GM23248 (cell line): ENCODE results near the gene ATE1.

ENCODE experiments used
- EZH2 ChIP-seq: fragments of 200-600 bp; sonication (generic); IDR thresholded peaks from 2 replicates; pipeline ENCODE4 v1.6.1; 2018; ENCODE audit warnings: antibody characterized with exemption, mild to moderate bottlenecking; ENCODE audit not compliant: insufficient read depth, poor library complexity, severe bottlenecking
- EZH2phosphoT487 ChIP-seq: fragments of 200-600 bp; sonication (generic); IDR thresholded peaks from 2 replicates; pipeline ENCODE4 v1.6.1; 2018; ENCODE audit warnings: antibody characterized with exemption, moderate library complexity, mild to moderate bottlenecking, low read depth; ENCODE audit not compliant: insufficient read depth

GRCh38 chr10:121732172-121732571 lies 195.7 kb downstream of the ATE1 start:
- no peak for TF ChIP-seq EZH2
- no peak for TF ChIP-seq EZH2phosphoT487
